GM08714 (cell line): ENCODE results near the gene ZBTB3.
"Not testable (repeated sequence)": the region's sequence is repeated elsewhere in the genome, so short reads cannot be mapped to it uniquely, and the experiment has no call there.

Source experiments
- H3K4me3 ChIP-seq: fragments of 200-500 bp; sonication (Bioruptor generic); 2 replicates; pipeline ENCODE4 v1.5.1; 2014; ENCODE audit warnings: mild to moderate bottlenecking, low read length, inconsistent platforms
- ZNF274 ChIP-seq: IDR thresholded peaks from 2 replicates; pipeline ENCODE4 v1.6.1; 2012; ENCODE audit warnings: mild to moderate bottlenecking, low read depth, low read length

The ZBTB3 gene

GRCh38 chr11:62777389-62777788 is 23.4 kb upstream of the ZBTB3 start:
- TF ChIP-seq ZNF274: no peak
- no peak overlapping the region for H3K4me3 ChIP-seq

- no peak for TF ChIP-seq ZNF274
- no peak overlapping the region for H3K4me3 ChIP-seq
These were observed 21.7 kb upstream of the ZBTB3 start for GRCh38 chr11:62775646-62776045.

GRCh38 chr11:62774407-62774806 is 20.4 kb upstream of the ZBTB3 start:
- TF ChIP-seq ZNF274: no peak
- H3K4me3 ChIP-seq: no peak overlapping the region

- H3K4me3 ChIP-seq: peak within 1 kb of the TSS; percentile 89
- no peak for TF ChIP-seq ZNF274
These were observed 17.4 kb upstream of the ZBTB3 start, which contains the start of gene TAF6L for GRCh38 chr11:62771144-62772021. TSS of gene TAF6L (plus strand) at chr11:62771396. CDS start at chr11:62775784, 4,388 bp downstream.

GRCh38 chr11:62770778-62771143 is 16.8 kb upstream of the ZBTB3 start:
- TF ChIP-seq ZNF274: no peak
- H3K4me3 ChIP-seq: peak overlapping the region; percentile 89; the same call in 1 of the 2 replicates

- H3K4me3 ChIP-seq: not testable (repeated sequence)
These were observed 6.9 kb upstream of the ZBTB3 start for GRCh38 chr11:62760867-62761227.

GRCh38 chr11:62757846-62758788 is 4.2 kb upstream of the ZBTB3 start:
- no peak overlapping the region for H3K4me3 ChIP-seq
- TF ChIP-seq ZNF274: no peak

GRCh38 chr11:62755086-62755615 is 1.2 kb upstream of the ZBTB3 start:
- no peak for TF ChIP-seq ZNF274
- H3K4me3 ChIP-seq: no peak overlapping the region

- TF ChIP-seq ZNF274: no peak
- peak overlapping the region; percentile 49; the same call in 1 of the 2 replicates for H3K4me3 ChIP-seq
These were observed 795 bp downstream of the ZBTB3 start for GRCh38 chr11:62752994-62753735.

- no peak for TF ChIP-seq ZNF274
- no peak overlapping the region for H3K4me3 ChIP-seq
These were observed 1.7 kb downstream of the ZBTB3 start for GRCh38 chr11:62752177-62752785.

GRCh38 chr11:62749931-62750330 is 4.0 kb downstream of the ZBTB3 start:
- H3K4me3 ChIP-seq: not testable (repeated sequence)

- TF ChIP-seq ZNF274: no peak
- H3K4me3 ChIP-seq: no peak overlapping the region
These were observed 6.3 kb downstream of the ZBTB3 start for GRCh38 chr11:62747475-62748160.

GRCh38 chr11:62737196-62737595 is 16.8 kb downstream of the ZBTB3 start:
- no peak overlapping the region for H3K4me3 ChIP-seq
- no peak for TF ChIP-seq ZNF274

- no peak overlapping the region for H3K4me3 ChIP-seq
- TF ChIP-seq ZNF274: no peak
These were observed 21.1 kb downstream of the ZBTB3 start for GRCh38 chr11:62732830-62733229.

- peak overlapping the region; percentile 99; the same call in 1 of the 2 replicates for H3K4me3 ChIP-seq
These were observed 23.9 kb downstream of the ZBTB3 start for GRCh38 chr11:62730076-62730475.
